Spleen (tissue), 7 donors: ENCODE results near the gene SERPINA7.

ENCODE experiments used
- POLR2A ChIP-seq, 3 donors: fragments of 450-650 bp; IDR thresholded peaks; one replicate each; pipeline ENCODE4 v1.5.1; 2017; ENCODE audit warnings: antibody characterized with exemption in 3 of 3, mild to moderate bottlenecking in 1 of 3
- POLR2AphosphoS5 ChIP-seq, 3 donors: sonication (generic); formaldehyde crosslinking; IDR thresholded peaks; one replicate each; pipeline ENCODE4 v1.5.1; 2017; ENCODE audit warnings: antibody characterized with exemption in 3 of 3
- TF ChIP-seq, protein P1 (sequence below), 11 experiments: fragments of 200-600 bp in 7 of 11; fragments of 450-650 bp in 4 of 11; sonication (generic) in 4 of 11; IDR thresholded peaks in 8 of 11; conservative IDR thresholded peaks in 3 of 11; 1 replicate in 7 of 11; 2 replicates in 4 of 11; pipeline versions ENCODE4 v1.4.0 to v1.8.0; 2016 to 2021; ENCODE audit warnings: antibody characterized with exemption in 11 of 11, inconsistent platforms in 4 of 11, mild to moderate bottlenecking in 1 of 11
- donor health status: DM: no; HTN: no; CAD: no; lungs with moderate emphysema.
- donor health status: DM: no; HTN: no; CAD: no.
- donor health status: DM: no; HTN: no; CAD: no.

DNA sequence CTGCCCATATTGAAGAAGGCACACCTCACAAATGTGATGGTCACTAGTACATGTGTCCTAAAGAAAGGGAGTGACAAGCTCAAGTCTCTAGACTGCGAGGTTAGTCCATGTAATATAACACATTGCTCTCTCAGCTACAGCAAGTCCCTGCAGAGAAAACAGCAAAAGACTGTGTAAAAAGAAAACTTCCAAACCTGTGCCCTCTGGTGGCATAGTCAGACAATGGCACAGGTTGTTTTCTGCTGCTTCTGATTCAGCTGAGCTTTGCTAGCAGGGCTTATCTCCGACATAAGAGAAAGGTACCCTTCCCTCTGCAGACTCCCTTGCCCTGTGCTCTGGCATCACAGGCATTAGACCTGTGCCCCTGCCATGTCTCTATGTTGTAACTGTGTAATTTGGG lies 1.4 kb upstream of the SERPINA7 start:
- no peak for TF ChIP-seq POLR2A (IDR thresholded peaks at IDR 0.05)
- TF ChIP-seq, protein P1, sequence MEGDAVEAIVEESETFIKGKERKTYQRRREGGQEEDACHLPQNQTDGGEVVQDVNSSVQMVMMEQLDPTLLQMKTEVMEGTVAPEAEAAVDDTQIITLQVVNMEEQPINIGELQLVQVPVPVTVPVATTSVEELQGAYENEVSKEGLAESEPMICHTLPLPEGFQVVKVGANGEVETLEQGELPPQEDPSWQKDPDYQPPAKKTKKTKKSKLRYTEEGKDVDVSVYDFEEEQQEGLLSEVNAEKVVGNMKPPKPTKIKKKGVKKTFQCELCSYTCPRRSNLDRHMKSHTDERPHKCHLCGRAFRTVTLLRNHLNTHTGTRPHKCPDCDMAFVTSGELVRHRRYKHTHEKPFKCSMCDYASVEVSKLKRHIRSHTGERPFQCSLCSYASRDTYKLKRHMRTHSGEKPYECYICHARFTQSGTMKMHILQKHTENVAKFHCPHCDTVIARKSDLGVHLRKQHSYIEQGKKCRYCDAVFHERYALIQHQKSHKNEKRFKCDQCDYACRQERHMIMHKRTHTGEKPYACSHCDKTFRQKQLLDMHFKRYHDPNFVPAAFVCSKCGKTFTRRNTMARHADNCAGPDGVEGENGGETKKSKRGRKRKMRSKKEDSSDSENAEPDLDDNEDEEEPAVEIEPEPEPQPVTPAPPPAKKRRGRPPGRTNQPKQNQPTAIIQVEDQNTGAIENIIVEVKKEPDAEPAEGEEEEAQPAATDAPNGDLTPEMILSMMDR (IDR thresholded peaks at IDR 0.05 in 8 of 11, conservative IDR thresholded peaks at IDR 0.05 in 3 of 11) = no peak
- TF ChIP-seq POLR2AphosphoS5 (IDR thresholded peaks at IDR 0.05) = no peak
